Lower leg skin (tissue), 4 donors: ENCODE results near the gene KCNJ6. TPM values are rescaled to one million over a fixed set of nuclear protein-coding genes. Genes with fewer than 3 reads are reported as not detected.
A peak's percentile ranks its signal among the peaks of the same experiment; 100 is the strongest.

Source experiments
- DNase-seq, 2 donors: peaks; one replicate each; pipeline ENCODE4 v3.0.0-alpha.2; 2019; ENCODE audit warnings: low spot score in 2 of 2
- H3K4me3 ChIP-seq: fragments of 200-600 bp; sonication (generic); 2 replicates; pipeline ENCODE4 v1.5.1; 2017; ENCODE audit warnings: mild to moderate bottlenecking, low read depth; ENCODE audit not compliant: poor library complexity, severe bottlenecking
- CTCF ChIP-seq, 3 donors: fragments of 450-650 bp; IDR thresholded peaks; one replicate each; pipeline ENCODE4 v1.5.1; 2016; ENCODE audit warnings: antibody characterized with exemption in 3 of 3, mild to moderate bottlenecking in 3 of 3, moderate library complexity in 2 of 3
- POLR2A ChIP-seq, 2 donors: fragments of 450-650 bp; IDR thresholded peaks; one replicate each; pipeline ENCODE4 v1.6.1; 2016 to 2017; ENCODE audit warnings: antibody characterized with exemption in 2 of 2, mild to moderate bottlenecking in 1 of 2, moderate library complexity in 1 of 2
- WGBS, 2 donors: methylation state at CpG; one replicate each; pipeline ENCODE4 v1.1.5; 2018; 5-methylcytosine and 5-hydroxymethylcytosine counted together
- intact Hi-C: fragments of 100-400 bp; cut with DNase I; formaldehyde crosslinking; loops from one replicate; pipeline ENCODE4 v1.15.0; 2023; ENCODE audit warnings: low total_unique reads
- total RNA-seq, 4 donors: library from RNA; depleted of rRNA; stranded (reverse); fragments of >200 nt; gene quantifications; one replicate each; pipeline ENCODE4 v1.1.0, GENCODE V29; 2016

KCNJ6 gene
- total RNA-seq, 4 donors from 2014 or later = 0.04 TPM; not detected in 3

- DNase-seq = peak in 1 of 2 donors; percentile 21
- no peak overlapping the region for H3K4me3 ChIP-seq
- WGBS, 2 donors = 54 to 59% methylated on average over 7 of the region's 7 CpGs
- TF ChIP-seq POLR2A (IDR thresholded peaks at IDR 0.05) = no peak
- TF ChIP-seq CTCF (IDR thresholded peaks at IDR 0.05) = no peak
- intact Hi-C loops = no loop called here
Observed at GRCh38 chr21:37619464-37619974, 296.7 kb downstream of the KCNJ6 start.

GRCh38 chr21:37618081-37618480, 298.2 kb downstream of the KCNJ6 start:
- H3K4me3 ChIP-seq = no peak overlapping the region
- intact Hi-C loops = no loop called here
- WGBS, 2 donors = 90 to 99% methylated on average over 6 to 7 of the region's 7 CpGs
- TF ChIP-seq CTCF (IDR thresholded peaks at IDR 0.05) = no peak
- no peak for TF ChIP-seq POLR2A (IDR thresholded peaks at IDR 0.05)
- DNase-seq = no peak

GRCh38 chr21:37615962-37616361, 300.3 kb downstream of the KCNJ6 start:
- no peak for DNase-seq
- 83 to 85% methylated on average over 4 to 6 of the region's 6 CpGs for WGBS, 2 donors
- H3K4me3 ChIP-seq = no peak overlapping the region
- TF ChIP-seq POLR2A (IDR thresholded peaks at IDR 0.05) = no peak
- TF ChIP-seq CTCF (IDR thresholded peaks at IDR 0.05) = no peak
- intact Hi-C loops = no loop called here

- H3K4me3 ChIP-seq = no peak overlapping the region
- intact Hi-C loops = no loop called here
- TF ChIP-seq CTCF (IDR thresholded peaks at IDR 0.05) (peak in 1 of 3 donors; percentile 22), POLR2A (IDR thresholded peaks at IDR 0.05) (no peak)
- DNase-seq = no peak
- WGBS, 2 donors = 93 to 95% methylated on average over 11 of the region's 11 CpGs
Observed at GRCh38 chr21:37614351-37614875, 301.8 kb downstream of the KCNJ6 start.

- DNase-seq = no peak
Observed at GRCh38 chr21:37607081-37607480, 309.2 kb downstream of the KCNJ6 start.

More at GRCh38 chr21:37607081-37607480, 309.2 kb downstream of the KCNJ6 start:
- H3K4me3 ChIP-seq = no peak overlapping the region
- 55% methylated on average over 4 of the region's 4 CpGs for WGBS, 2 donors
- TF ChIP-seq CTCF (IDR thresholded peaks at IDR 0.05) = no peak
- no peak for TF ChIP-seq POLR2A (IDR thresholded peaks at IDR 0.05)
- intact Hi-C loops = no loop called here
